ENCODE measurements around the gene FARP2. TPM values are rescaled to one million over a fixed set of nuclear protein-coding genes. Genes with fewer than 3 reads are reported as not detected.

FARP2 gene, protein sequence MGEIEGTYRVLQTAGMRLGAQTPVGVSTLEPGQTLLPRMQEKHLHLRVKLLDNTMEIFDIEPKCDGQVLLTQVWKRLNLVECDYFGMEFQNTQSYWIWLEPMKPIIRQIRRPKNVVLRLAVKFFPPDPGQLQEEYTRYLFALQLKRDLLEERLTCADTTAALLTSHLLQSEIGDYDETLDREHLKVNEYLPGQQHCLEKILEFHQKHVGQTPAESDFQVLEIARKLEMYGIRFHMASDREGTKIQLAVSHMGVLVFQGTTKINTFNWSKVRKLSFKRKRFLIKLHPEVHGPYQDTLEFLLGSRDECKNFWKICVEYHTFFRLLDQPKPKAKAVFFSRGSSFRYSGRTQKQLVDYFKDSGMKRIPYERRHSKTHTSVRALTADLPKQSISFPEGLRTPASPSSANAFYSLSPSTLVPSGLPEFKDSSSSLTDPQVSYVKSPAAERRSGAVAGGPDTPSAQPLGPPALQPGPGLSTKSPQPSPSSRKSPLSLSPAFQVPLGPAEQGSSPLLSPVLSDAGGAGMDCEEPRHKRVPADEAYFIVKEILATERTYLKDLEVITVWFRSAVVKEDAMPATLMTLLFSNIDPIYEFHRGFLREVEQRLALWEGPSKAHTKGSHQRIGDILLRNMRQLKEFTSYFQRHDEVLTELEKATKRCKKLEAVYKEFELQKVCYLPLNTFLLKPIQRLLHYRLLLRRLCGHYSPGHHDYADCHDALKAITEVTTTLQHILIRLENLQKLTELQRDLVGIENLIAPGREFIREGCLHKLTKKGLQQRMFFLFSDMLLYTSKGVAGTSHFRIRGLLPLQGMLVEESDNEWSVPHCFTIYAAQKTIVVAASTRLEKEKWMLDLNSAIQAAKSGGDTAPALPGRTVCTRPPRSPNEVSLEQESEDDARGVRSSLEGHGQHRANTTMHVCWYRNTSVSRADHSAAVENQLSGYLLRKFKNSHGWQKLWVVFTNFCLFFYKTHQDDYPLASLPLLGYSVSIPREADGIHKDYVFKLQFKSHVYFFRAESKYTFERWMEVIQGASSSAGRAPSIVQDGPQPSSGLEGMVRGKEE
- total RNA-seq (2022; extraction: Qiagen RNA extraction; ENCODE audit: low read depth): 15.1 to 30.1 TPM (median 27.0 TPM) in 5 replicates

GRCh38 chr2:241355983-241356870 lies at the start of gene FARP2:
FARP2 (plus strand) TSS chr2:241356285; CDS start chr2:241373108, 16,823 bp downstream.

DNA sequence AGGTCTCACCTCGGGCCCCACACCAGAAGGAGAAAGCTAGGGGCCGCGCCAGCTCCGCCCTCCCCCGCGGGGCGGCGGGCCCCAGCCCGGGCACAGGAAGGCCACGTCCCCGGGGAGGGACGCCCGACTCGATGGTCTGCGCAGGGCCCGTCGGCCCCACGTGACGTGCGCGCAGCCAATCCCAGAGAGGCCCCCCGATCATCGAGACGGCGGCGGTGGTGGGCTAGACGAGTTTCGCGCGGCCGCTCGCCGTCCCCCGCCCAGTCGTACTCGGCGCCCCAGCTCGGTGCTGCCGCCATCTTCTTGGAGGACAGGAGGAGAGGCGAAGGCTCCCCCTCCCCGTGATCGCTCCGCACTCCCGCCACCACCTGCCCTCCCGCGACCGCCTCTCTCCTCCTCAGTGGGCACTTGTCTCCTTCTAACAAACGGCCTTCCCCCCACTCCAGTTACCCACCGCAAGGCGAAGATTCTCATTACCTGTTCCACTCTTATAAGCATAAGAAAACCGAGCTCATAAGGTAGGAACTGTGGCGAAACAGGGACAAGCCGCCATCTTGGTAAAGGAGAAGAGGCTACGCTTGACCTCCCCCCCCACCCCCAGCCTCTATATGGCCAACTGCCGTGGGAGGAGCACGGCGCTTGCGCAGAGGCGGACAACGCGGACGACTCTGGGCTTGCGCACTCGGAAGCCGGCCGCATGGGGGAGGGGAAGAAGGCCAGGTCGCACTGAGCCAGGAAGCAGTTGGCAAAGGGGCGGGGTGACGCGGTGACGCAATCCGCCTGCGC lies 40.8 kb upstream of the FARP2 start, which contains the start of gene HDLBP:
HDLBP (minus strand) TSS at position 580 of the 786 bp plus-strand sequence. CDS start 48,803 bp downstream, outside the sequence.

DNA sequence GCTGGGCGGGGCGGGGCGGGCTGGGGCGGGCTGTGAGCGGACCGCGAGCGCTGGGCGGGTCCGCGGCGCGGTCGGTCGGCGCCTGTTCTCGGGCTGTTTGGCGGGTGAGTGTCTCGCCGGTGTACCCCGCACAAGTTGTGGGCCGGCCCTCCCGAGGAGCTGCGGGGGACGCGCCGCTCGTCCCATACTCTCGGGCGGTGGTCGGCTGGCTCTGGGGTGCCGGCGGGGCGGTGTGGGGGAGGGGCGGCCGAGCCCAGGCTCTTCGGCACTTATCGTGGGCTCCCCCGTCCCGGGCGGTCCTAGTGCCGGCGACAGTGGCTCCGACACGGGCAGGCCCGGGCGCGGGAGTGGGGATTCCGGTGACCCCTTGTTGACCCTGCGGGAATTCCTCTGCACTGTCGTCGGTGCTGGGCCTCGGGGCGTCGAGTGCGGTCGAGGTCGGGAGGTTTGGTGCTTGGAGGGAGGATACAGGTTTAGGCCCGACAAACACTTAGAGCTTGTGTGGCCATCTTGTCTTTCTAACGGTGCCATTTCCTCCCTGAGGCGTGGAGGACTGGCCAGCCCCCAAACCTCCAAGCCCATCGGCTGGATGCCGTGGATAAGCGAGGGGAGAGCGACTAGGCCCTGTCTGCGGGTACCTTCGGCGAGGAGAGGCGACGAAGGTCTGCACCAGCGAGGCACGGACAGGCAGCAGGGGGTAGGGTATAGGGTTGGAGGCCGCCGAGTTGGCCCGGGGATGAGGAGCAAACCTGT lies 40.0 kb upstream of the FARP2 start, which contains the start of gene SEPTIN2:
SEPTIN2 (plus strand) TSS at position 47 of the 753 bp plus-strand sequence. CDS start 8,308 bp downstream, outside the sequence.

GRCh38 chr2:241508240-241509154 lies 152.4 kb downstream of the FARP2 start, which contains the start of gene STK25:
STK25 (minus strand) TSS chr2:241508584; CDS start chr2:241508035, 549 bp downstream.

Other genes starting within 250 kb of the FARP2 start
- gene PASK, start 206.8 kb upstream of the FARP2 start, total RNA-seq (2022; extraction: Qiagen RNA extraction; ENCODE audit: low read depth): 6.8 to 9.2 TPM (median 8.5 TPM) in 5 replicates
- 57.9 to 84.0 TPM (median 61.3 TPM) in 5 replicates for gene PPP1R7, start 205.8 kb upstream of the FARP2 start, total RNA-seq (2022; extraction: Qiagen RNA extraction; ENCODE audit: low read depth)
- 1.3 to 3.0 TPM (median 2.2 TPM) in 5 replicates for gene ANO7, start 167.6 kb upstream of the FARP2 start, total RNA-seq (2022; extraction: Qiagen RNA extraction; ENCODE audit: low read depth)
- 265 to 299 TPM (median 267 TPM) in 5 replicates for gene HDLBP, start 40.6 kb upstream of the FARP2 start, total RNA-seq (2022; extraction: Qiagen RNA extraction; ENCODE audit: low read depth)
- 212 to 286 TPM (median 265 TPM) in 5 replicates for gene SEPTIN2, start 40.4 kb upstream of the FARP2 start, total RNA-seq (2022; extraction: Qiagen RNA extraction; ENCODE audit: low read depth)
- gene STK25, start 152.3 kb downstream of the FARP2 start, total RNA-seq (2022; extraction: Qiagen RNA extraction; ENCODE audit: low read depth): 76.7 to 130 TPM (median 120 TPM) in 5 replicates
- 20.2 to 39.7 TPM (median 33.8 TPM) in 5 replicates for gene BOK, start 202.5 kb downstream of the FARP2 start, total RNA-seq (2022; extraction: Qiagen RNA extraction; ENCODE audit: low read depth)